GM23338 (cell line): ENCODE data around the gene FABP1.

Experiments
- CREB1 ChIP-seq: fragments of 250-450 bp; sonication (Bioruptor Pico); IDR thresholded peaks from 2 replicates; pipeline ENCODE4 v1.5.0; 2020; ENCODE audit warnings: low read depth, mild to moderate bottlenecking, moderate library complexity
- EZH2 ChIP-seq: fragments of 200-600 bp; sonication (generic); IDR thresholded peaks from one replicate; pipeline ENCODE4 v1.8.0; 2017; ENCODE audit warnings: antibody characterized with exemption, mild to moderate bottlenecking, low read depth; ENCODE audit not compliant: unreplicated experiment
- EZH2phosphoT487 ChIP-seq: fragments of 200-600 bp; sonication (generic); IDR thresholded peaks from one replicate; pipeline ENCODE4 v1.8.1; 2018; ENCODE audit warnings: antibody characterized with exemption; ENCODE audit not compliant: unreplicated experiment
- JUNB ChIP-seq: IDR thresholded peaks from one replicate; pipeline ENCODE4 v1.6.1; 2016; ENCODE audit warnings: antibody characterized with exemption; ENCODE audit not compliant: unreplicated experiment
- NANOG ChIP-seq: IDR thresholded peaks from 2 replicates; pipeline ENCODE4 v1.6.1; 2016; ENCODE audit warnings: antibody characterized with exemption, borderline replicate concordance
- POLR2AphosphoS5 ChIP-seq: IDR thresholded peaks from 2 replicates; pipeline ENCODE4 v1.6.1; 2016; ENCODE audit warnings: antibody characterized with exemption, low read depth
- ZNF114 ChIP-seq: fragments of 250-450 bp; sonication (Bioruptor Pico); IDR thresholded peaks from 2 replicates; pipeline ENCODE4 v1.5.0; 2020; ENCODE audit warnings: mild to moderate bottlenecking, moderate library complexity
- TF ChIP-seq, protein P1 (sequence below): IDR thresholded peaks from 2 replicates; pipeline ENCODE4 v1.6.1; 2016; ENCODE audit warnings: antibody characterized with exemption
- TF ChIP-seq, protein P2 (sequence below), 2 experiments: fragments of 200-600 bp in 1 of 2; sonication (generic) in 1 of 2; conservative IDR thresholded peaks; 2 replicates each; pipeline versions ENCODE4 v1.5.1 to v1.6.1; 2016 to 2017; ENCODE audit warnings: antibody characterized with exemption in 2 of 2, low read depth in 2 of 2, mild to moderate bottlenecking in 2 of 2, moderate library complexity in 1 of 2
- TF ChIP-seq, protein P3 (sequence below): IDR thresholded peaks from one replicate; pipeline ENCODE4 v1.6.1; 2018; ENCODE audit warnings: antibody characterized with exemption; ENCODE audit not compliant: unreplicated experiment

DNA sequence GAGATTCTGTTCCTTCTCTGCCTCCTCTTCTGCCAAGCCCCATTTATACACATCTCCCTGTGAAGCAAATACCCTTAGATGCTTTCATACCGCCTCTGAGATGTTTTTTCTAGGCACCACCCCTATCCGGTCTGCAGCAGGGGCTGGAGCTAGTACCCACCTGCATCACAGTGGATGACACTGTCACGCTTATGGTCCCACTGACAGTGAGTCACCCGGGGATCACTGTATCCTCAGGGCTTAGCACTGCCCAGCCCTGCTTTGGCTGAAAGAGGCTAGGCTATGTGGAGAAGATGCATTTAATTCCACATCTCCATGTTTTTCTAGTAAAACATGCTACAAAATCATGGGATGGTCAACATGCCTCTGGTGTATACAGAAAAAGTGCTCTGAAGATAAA, 9.9 kb downstream of the FABP1 start:
- TF ChIP-seq NANOG (no peak), CREB1 (no peak), POLR2AphosphoS5 (no peak), EZH2 (no peak), EZH2phosphoT487 (no peak), JUNB (no peak), ZNF114 (no peak)
- TF ChIP-seq, protein P1, sequence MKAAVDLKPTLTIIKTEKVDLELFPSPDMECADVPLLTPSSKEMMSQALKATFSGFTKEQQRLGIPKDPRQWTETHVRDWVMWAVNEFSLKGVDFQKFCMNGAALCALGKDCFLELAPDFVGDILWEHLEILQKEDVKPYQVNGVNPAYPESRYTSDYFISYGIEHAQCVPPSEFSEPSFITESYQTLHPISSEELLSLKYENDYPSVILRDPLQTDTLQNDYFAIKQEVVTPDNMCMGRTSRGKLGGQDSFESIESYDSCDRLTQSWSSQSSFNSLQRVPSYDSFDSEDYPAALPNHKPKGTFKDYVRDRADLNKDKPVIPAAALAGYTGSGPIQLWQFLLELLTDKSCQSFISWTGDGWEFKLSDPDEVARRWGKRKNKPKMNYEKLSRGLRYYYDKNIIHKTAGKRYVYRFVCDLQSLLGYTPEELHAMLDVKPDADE: no peak
- TF ChIP-seq, protein P2, sequence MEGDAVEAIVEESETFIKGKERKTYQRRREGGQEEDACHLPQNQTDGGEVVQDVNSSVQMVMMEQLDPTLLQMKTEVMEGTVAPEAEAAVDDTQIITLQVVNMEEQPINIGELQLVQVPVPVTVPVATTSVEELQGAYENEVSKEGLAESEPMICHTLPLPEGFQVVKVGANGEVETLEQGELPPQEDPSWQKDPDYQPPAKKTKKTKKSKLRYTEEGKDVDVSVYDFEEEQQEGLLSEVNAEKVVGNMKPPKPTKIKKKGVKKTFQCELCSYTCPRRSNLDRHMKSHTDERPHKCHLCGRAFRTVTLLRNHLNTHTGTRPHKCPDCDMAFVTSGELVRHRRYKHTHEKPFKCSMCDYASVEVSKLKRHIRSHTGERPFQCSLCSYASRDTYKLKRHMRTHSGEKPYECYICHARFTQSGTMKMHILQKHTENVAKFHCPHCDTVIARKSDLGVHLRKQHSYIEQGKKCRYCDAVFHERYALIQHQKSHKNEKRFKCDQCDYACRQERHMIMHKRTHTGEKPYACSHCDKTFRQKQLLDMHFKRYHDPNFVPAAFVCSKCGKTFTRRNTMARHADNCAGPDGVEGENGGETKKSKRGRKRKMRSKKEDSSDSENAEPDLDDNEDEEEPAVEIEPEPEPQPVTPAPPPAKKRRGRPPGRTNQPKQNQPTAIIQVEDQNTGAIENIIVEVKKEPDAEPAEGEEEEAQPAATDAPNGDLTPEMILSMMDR (conservative IDR thresholded peaks at IDR 0.05; ENCODE audit: low read depth in 2 of 2): no peak
- TF ChIP-seq, protein P3, sequence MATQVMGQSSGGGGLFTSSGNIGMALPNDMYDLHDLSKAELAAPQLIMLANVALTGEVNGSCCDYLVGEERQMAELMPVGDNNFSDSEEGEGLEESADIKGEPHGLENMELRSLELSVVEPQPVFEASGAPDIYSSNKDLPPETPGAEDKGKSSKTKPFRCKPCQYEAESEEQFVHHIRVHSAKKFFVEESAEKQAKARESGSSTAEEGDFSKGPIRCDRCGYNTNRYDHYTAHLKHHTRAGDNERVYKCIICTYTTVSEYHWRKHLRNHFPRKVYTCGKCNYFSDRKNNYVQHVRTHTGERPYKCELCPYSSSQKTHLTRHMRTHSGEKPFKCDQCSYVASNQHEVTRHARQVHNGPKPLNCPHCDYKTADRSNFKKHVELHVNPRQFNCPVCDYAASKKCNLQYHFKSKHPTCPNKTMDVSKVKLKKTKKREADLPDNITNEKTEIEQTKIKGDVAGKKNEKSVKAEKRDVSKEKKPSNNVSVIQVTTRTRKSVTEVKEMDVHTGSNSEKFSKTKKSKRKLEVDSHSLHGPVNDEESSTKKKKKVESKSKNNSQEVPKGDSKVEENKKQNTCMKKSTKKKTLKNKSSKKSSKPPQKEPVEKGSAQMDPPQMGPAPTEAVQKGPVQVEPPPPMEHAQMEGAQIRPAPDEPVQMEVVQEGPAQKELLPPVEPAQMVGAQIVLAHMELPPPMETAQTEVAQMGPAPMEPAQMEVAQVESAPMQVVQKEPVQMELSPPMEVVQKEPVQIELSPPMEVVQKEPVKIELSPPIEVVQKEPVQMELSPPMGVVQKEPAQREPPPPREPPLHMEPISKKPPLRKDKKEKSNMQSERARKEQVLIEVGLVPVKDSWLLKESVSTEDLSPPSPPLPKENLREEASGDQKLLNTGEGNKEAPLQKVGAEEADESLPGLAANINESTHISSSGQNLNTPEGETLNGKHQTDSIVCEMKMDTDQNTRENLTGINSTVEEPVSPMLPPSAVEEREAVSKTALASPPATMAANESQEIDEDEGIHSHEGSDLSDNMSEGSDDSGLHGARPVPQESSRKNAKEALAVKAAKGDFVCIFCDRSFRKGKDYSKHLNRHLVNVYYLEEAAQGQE: no peak
